Neural cell (in vitro differentiated cells): ENCODE results near the gene SEC16A. TPM values are rescaled to one million over a fixed set of nuclear protein-coding genes. Genes with fewer than 3 reads are reported as not detected.

Experiments
- H2AFZ ChIP-seq: fragments of 200-600, 300-800 bp; sonication (generic), shearing (Covaris generic); 2 replicates; pipeline ENCODE4 v1.6.0; 2014; ENCODE audit warnings: low read depth, mild to moderate bottlenecking, antibody characterized with exemption, low read length, moderate library complexity
- H3F3A ChIP-seq: fragments of 200-600 bp; shearing (Covaris generic); 2 replicates; pipeline ENCODE4 v1.6.1; 2016; ENCODE audit warnings: mild to moderate bottlenecking, moderate library complexity, mixed read lengths, antibody characterized with exemption, low read length; ENCODE audit not compliant: insufficient read depth, poor library complexity, severe bottlenecking
- H3K27ac ChIP-seq: fragments of 200-600, 300-800 bp; sonication (generic), shearing (Covaris generic); 2 replicates; pipeline ENCODE4 v1.5.1; 2014; ENCODE audit warnings: mild to moderate bottlenecking, low read length, moderate library complexity
- H3K27me3 ChIP-seq: fragments of 300-800, 200-600 bp; sonication (generic), shearing (Covaris generic); 2 replicates; pipeline ENCODE4 v1.6.0; 2014; ENCODE audit warnings: mild to moderate bottlenecking, low read depth, low read length, moderate library complexity; ENCODE audit not compliant: insufficient read depth
- H3K36me3 ChIP-seq: fragments of 300-800, 200-600 bp; sonication (generic), shearing (Covaris generic); 2 replicates; pipeline ENCODE4 v1.5.1; 2014; ENCODE audit warnings: mild to moderate bottlenecking, antibody characterized with exemption, low read length, moderate library complexity; ENCODE audit not compliant: insufficient read depth
- H3K4me2 ChIP-seq: fragments of 300-800, 200-600 bp; sonication (generic), shearing (Covaris generic); 2 replicates; pipeline ENCODE4 v1.6.0; 2014; ENCODE audit warnings: mild to moderate bottlenecking, low read length
- H3K4me3 ChIP-seq: fragments of 300-800, 200-600 bp; sonication (generic), shearing (Covaris generic); 2 replicates; pipeline ENCODE4 v1.5.1; 2014; ENCODE audit warnings: mild to moderate bottlenecking, low read length, moderate library complexity
- H3K79me2 ChIP-seq: fragments of 200-600 bp; shearing (Covaris generic); replicated peaks from 2 replicates; pipeline ENCODE4 v1.6.0; 2014; ENCODE audit warnings: mild to moderate bottlenecking, low read length, moderate library complexity; ENCODE audit not compliant: insufficient read depth
- H3K9ac ChIP-seq: fragments of 300-800, 200-600 bp; sonication (generic), shearing (Covaris generic); 2 replicates; pipeline ENCODE4 v1.6.1; 2016; ENCODE audit warnings: mild to moderate bottlenecking, low read length, mixed read lengths
- H3K9me2 ChIP-seq: fragments of 200-600 bp; shearing (Covaris generic); 2 replicates; pipeline ENCODE4 v1.6.1; 2016; ENCODE audit warnings: mild to moderate bottlenecking, low read length, mixed read lengths; ENCODE audit not compliant: insufficient read depth
- H3K9me3 ChIP-seq: fragments of 200-600, 300-800 bp; sonication (generic), shearing (Covaris generic); 2 replicates; pipeline ENCODE4 v1.6.1; 2016; ENCODE audit warnings: mild to moderate bottlenecking, mixed run types, low read length, moderate library complexity, mixed read lengths
- H4K20me1 ChIP-seq: fragments of 200-600 bp; shearing (Covaris generic); 2 replicates; pipeline ENCODE4 v1.6.1; 2016; ENCODE audit warnings: mild to moderate bottlenecking, mixed run types; ENCODE audit not compliant: insufficient read depth
- EP300 ChIP-seq: fragments of 450-650 bp; conservative IDR thresholded peaks from 2 replicates; pipeline ENCODE4 v1.6.1; 2014; ENCODE audit warnings: antibody characterized with exemption, mild to moderate bottlenecking, moderate library complexity; ENCODE audit not compliant: poor library complexity, severe bottlenecking
- EZH2 ChIP-seq: fragments of 200-600, 300-800 bp; shearing (Covaris generic), sonication (generic); IDR thresholded peaks from 2 replicates; pipeline ENCODE4 v1.6.1; 2014; ENCODE audit warnings: antibody characterized with exemption, low read length, borderline replicate concordance, mild to moderate bottlenecking; ENCODE audit not compliant: insufficient read depth, poor library complexity, severe bottlenecking
- MXI1 ChIP-seq: fragments of 450-650 bp; conservative IDR thresholded peaks from 2 replicates; pipeline ENCODE4 v1.6.1; 2014; ENCODE audit warnings: antibody characterized with exemption, mild to moderate bottlenecking; ENCODE audit not compliant: poor library complexity, severe bottlenecking
- POLR2AphosphoS5 ChIP-seq: IDR thresholded peaks from 2 replicates; pipeline ENCODE4 v1.6.1; 2012
- RAD21 ChIP-seq: fragments of 450-650 bp; conservative IDR thresholded peaks from 2 replicates; pipeline ENCODE4 v1.6.1; 2014; ENCODE audit warnings: antibody characterized with exemption, mild to moderate bottlenecking, moderate library complexity
- SMC3 ChIP-seq: fragments of 450-650 bp; conservative IDR thresholded peaks from 2 replicates; pipeline ENCODE4 v1.6.1; 2014; ENCODE audit warnings: antibody characterized with exemption, mild to moderate bottlenecking, moderate library complexity; ENCODE audit not compliant: poor library complexity
- TAF1 ChIP-seq: IDR thresholded peaks from 2 replicates; pipeline ENCODE4 v1.6.1; 2012; ENCODE audit warnings: low read depth
- polyA plus RNA-seq: library from polyadenylated mRNA; depleted of rRNA; stranded (reverse); fragments of >200 nt; gene quantifications from 2 replicates; pipeline ENCODE4 v1.2.3, GENCODE V29; 2014
- TF ChIP-seq, protein P1 (sequence below): fragments of 450-650 bp; IDR thresholded peaks from 2 replicates; pipeline ENCODE4 v1.5.1; 2014; ENCODE audit warnings: antibody characterized with exemption, mild to moderate bottlenecking, moderate library complexity; ENCODE audit not compliant: poor library complexity, severe bottlenecking
- TF ChIP-seq, protein P2 (sequence below): IDR thresholded peaks from 2 replicates; pipeline ENCODE4 v1.6.1; 2012; ENCODE audit warnings: borderline replicate concordance

The SEC16A gene
- polyA plus RNA-seq, 1 donor from 2014 or later: 15.4 TPM

DNA sequence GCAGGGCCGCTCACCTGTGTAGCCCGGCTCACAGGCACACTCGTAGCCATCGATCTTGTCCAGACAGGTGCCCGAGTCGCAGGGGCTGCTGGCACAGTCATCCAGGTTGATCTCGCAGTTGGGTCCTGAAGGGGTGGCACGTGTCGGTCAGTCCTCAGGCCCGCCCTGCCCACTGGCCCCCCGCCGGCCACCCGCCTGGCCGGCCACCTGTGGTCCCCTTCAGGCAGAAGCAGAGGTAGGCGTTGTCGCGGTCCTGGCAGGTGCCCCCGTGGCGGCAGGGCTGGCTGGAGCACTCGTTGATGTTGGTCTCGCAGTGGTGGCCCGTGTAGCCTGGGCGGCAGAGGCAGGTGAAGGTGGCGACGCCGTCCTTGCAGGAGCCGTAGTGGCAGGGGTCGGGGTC lies 32.4 kb upstream of the SEC16A start:
- Histone ChIP-seq H3K9me3 (no peaks in the 10 kb centered on the region), H3K79me2 (peaks cover 3% of the 10 kb centered on the region), H2AFZ (no peak overlapping the region), H3K9ac (no peak overlapping the region), H3K27me3 (no peaks in the 10 kb centered on the region), H3K9me2 (no peaks in the 10 kb centered on the region), H3F3A (no peaks in the 10 kb centered on the region), H4K20me1 (no peaks in the 10 kb centered on the region), H3K4me3 (no peak overlapping the region), H3K4me2 (no peak overlapping the region), H3K27ac (no peak overlapping the region), H3K36me3 (no peaks in the 10 kb centered on the region)
- TF ChIP-seq TAF1 (no peak), RAD21 (no peak), EP300 (no peak), EZH2 (no peak), POLR2AphosphoS5 (no peak), MXI1 (no peak), SMC3 (no peak)
- TF ChIP-seq, protein P1, sequence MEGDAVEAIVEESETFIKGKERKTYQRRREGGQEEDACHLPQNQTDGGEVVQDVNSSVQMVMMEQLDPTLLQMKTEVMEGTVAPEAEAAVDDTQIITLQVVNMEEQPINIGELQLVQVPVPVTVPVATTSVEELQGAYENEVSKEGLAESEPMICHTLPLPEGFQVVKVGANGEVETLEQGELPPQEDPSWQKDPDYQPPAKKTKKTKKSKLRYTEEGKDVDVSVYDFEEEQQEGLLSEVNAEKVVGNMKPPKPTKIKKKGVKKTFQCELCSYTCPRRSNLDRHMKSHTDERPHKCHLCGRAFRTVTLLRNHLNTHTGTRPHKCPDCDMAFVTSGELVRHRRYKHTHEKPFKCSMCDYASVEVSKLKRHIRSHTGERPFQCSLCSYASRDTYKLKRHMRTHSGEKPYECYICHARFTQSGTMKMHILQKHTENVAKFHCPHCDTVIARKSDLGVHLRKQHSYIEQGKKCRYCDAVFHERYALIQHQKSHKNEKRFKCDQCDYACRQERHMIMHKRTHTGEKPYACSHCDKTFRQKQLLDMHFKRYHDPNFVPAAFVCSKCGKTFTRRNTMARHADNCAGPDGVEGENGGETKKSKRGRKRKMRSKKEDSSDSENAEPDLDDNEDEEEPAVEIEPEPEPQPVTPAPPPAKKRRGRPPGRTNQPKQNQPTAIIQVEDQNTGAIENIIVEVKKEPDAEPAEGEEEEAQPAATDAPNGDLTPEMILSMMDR: no peak
- TF ChIP-seq, protein P2, sequence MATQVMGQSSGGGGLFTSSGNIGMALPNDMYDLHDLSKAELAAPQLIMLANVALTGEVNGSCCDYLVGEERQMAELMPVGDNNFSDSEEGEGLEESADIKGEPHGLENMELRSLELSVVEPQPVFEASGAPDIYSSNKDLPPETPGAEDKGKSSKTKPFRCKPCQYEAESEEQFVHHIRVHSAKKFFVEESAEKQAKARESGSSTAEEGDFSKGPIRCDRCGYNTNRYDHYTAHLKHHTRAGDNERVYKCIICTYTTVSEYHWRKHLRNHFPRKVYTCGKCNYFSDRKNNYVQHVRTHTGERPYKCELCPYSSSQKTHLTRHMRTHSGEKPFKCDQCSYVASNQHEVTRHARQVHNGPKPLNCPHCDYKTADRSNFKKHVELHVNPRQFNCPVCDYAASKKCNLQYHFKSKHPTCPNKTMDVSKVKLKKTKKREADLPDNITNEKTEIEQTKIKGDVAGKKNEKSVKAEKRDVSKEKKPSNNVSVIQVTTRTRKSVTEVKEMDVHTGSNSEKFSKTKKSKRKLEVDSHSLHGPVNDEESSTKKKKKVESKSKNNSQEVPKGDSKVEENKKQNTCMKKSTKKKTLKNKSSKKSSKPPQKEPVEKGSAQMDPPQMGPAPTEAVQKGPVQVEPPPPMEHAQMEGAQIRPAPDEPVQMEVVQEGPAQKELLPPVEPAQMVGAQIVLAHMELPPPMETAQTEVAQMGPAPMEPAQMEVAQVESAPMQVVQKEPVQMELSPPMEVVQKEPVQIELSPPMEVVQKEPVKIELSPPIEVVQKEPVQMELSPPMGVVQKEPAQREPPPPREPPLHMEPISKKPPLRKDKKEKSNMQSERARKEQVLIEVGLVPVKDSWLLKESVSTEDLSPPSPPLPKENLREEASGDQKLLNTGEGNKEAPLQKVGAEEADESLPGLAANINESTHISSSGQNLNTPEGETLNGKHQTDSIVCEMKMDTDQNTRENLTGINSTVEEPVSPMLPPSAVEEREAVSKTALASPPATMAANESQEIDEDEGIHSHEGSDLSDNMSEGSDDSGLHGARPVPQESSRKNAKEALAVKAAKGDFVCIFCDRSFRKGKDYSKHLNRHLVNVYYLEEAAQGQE: no peak

DNA sequence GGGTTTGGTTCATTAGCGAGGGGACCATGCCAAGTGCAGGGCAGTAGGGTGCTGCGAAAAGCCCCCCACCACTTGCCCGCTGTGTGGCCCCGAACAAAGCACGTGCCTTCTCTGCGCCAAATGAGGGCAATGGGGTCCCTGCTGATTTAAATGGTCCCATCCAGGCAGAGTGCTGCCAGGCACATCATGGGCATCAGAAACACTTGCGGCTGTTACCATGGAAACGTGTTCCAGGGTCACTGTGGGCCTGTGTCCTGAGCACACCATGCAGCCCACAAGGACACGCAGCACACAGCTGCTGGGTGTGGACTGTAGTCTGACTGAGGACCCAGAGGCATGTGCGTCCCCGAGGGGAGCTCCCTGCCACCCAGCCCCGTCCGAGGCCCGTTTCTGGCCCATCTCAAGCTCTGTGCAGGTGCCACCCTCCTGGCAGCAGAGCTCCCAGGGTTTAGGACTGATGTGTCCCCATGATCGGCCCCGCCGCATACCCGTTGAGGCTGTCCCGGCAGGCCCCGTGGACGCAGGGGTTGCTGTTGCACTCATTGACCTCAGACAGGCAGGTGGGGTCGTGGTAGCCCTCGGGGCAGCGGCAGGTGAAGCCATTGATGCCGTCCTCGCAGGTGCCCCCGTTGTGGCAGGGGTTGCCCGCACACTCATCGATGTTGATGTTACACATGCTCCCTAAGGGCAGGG lies 31.3 kb upstream of the SEC16A start:
- H3K9ac ChIP-seq: no peak overlapping the region
- no peaks in the 10 kb centered on the region for H4K20me1 ChIP-seq
- no peak overlapping the region for H2AFZ ChIP-seq
- H3K27me3 ChIP-seq: no peaks in the 10 kb centered on the region
- no peak overlapping the region for H3K27ac ChIP-seq
- no peaks in the 10 kb centered on the region for H3K9me2 ChIP-seq
- no peaks in the 10 kb centered on the region for H3K9me3 ChIP-seq
- TF ChIP-seq TAF1 (no peak), EP300 (no peak), RAD21 (no peak), SMC3 (no peak), POLR2AphosphoS5 (no peak)
- no peak overlapping the region for H3K4me3 ChIP-seq
- H3K36me3 ChIP-seq: no peaks in the 10 kb centered on the region
- no peak overlapping the region for H3K4me2 ChIP-seq
- no peaks in the 10 kb centered on the region for H3K79me2 ChIP-seq
- no peaks in the 10 kb centered on the region for H3F3A ChIP-seq
